Esophagus muscularis mucosa (tissue), 3 donors: ENCODE data around the gene KMT2B.

Source experiments
- CTCF ChIP-seq, 3 experiments: fragments of 200-600 bp in 2 of 3; fragments of 450-650 bp in 1 of 3; sonication (generic) in 2 of 3; IDR thresholded peaks; one replicate each; pipeline ENCODE4 v1.5.1; 2017 to 2019; ENCODE audit warnings: antibody characterized with exemption in 3 of 3, mild to moderate bottlenecking in 2 of 3, moderate library complexity in 1 of 3
- EP300 ChIP-seq: sonication (generic); formaldehyde crosslinking; IDR thresholded peaks from one replicate; pipeline ENCODE4 v1.6.1; 2017; ENCODE audit warnings: antibody characterized with exemption

GRCh38 chr19:35693835-35694599 is 23.8 kb upstream of the KMT2B start:
- TF ChIP-seq CTCF (IDR thresholded peaks at IDR 0.05), result peak; percentile 94 to 99 (median 99)
- no peak for TF ChIP-seq EP300
